Measurements from ENCODE around the gene CPNE9.

Gene CPNE9

GRCh38 chr3:9750556-9751411 is 47.2 kb downstream of the CPNE9 start:
- Histone ChIP-seq H3K4me1 (ENCODE audit: control insufficient read depth in 5 of 5, insufficient read depth in 5 of 5, low read length in 5 of 5) (peaks cover 6 to 40% (median 34%) of the 10 kb centered on the region in 5 donors), H3K4me3 (ENCODE audit: low read depth in 1 of 5, low read length in 5 of 5) (peak overlapping the region; percentile 71 to 93 (median 90)), H3K9ac (ENCODE audit: low read length in 5 of 5) (peak overlapping the region; percentile 75 to 81 (median 75)), H3K27ac (ENCODE audit: low read depth, low read length) (peak overlapping the region; percentile 75), H3K36me3 (ENCODE audit: control insufficient read depth in 5 of 5, insufficient read depth in 5 of 5, low read length in 5 of 5) (peaks cover 3 to 62% (median 40%) of the 10 kb centered on the region in 5 donors), H3K9me3 (ENCODE audit: control insufficient read depth in 5 of 5, low read length in 5 of 5) (no peaks in the 10 kb centered on the region), H3K27me3 (ENCODE audit: control insufficient read depth in 5 of 5, insufficient read depth in 4 of 5, low read length in 5 of 5) (no peaks in the 10 kb centered on the region)

DNA sequence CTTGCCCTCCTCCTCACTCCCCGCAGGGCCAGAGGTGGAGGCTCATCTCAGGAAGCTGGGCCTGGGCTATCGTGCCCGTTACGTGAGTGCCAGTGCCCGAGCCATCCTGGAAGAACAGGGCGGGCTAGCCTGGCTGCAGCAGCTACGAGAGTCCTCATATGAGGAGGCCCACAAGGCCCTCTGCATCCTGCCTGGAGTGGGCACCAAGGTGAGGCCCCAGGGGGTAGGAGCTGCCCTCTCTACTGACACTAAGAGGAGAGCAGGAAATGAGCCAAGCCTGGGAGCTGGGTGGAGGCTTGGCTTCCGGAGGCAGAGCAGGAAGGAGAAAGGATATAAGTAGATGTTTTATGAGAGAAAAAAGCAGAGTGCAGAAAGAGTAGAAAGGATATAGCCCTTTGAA is 51.0 kb downstream of the CPNE9 start:
- peak overlapping the region; percentile 52 for H3K27ac ChIP-seq (ENCODE audit: low read depth, low read length)
- H3K36me3 ChIP-seq (ENCODE audit: control insufficient read depth in 5 of 5, insufficient read depth in 5 of 5, low read length in 5 of 5): peaks cover 5 to 73% (median 50%) of the 10 kb centered on the region in 5 donors
- H3K27me3 ChIP-seq (ENCODE audit: control insufficient read depth in 5 of 5, insufficient read depth in 4 of 5, low read length in 5 of 5): no peaks in the 10 kb centered on the region
- H3K9me3 ChIP-seq (ENCODE audit: control insufficient read depth in 5 of 5, low read length in 5 of 5): no peaks in the 10 kb centered on the region
- H3K4me3 ChIP-seq (ENCODE audit: low read depth in 1 of 5, low read length in 5 of 5): no peak overlapping the region
- peaks cover 6 to 33% (median 27%) of the 10 kb centered on the region in 5 donors for H3K4me1 ChIP-seq (ENCODE audit: control insufficient read depth in 5 of 5, insufficient read depth in 5 of 5, low read length in 5 of 5)
- H3K9ac ChIP-seq (ENCODE audit: low read length in 5 of 5): peak overlapping the region in 3 of 5 donors; percentile 21 to 44 (median 28)

DNA sequence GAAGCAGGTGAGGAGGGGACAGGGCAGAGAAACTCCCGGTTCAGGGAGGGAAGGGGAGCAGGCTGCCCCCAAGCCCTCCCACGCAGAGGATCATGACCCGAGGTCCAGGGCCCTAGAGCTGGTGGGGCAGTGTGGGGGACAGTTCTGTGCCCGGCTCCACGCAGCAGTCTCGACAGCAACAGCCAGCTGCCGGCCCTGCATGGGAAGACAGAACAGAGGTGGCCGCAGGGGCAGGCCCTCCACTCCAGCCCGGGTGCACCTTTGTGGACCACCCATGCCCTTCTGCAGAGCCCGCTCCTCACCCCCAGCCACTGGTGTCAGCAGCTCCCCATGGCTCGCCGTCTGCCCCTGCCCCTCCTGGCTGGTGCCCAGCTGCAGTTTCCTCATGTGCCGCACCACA is 53.8 kb downstream of the CPNE9 start:
- H3K36me3 ChIP-seq (ENCODE audit: control insufficient read depth in 5 of 5, insufficient read depth in 5 of 5, low read length in 5 of 5): peaks cover 5 to 88% (median 63%) of the 10 kb centered on the region in 5 donors
- no peak overlapping the region for H3K9ac ChIP-seq (ENCODE audit: low read length in 5 of 5)
- no peak overlapping the region for H3K4me3 ChIP-seq (ENCODE audit: low read depth in 1 of 5, low read length in 5 of 5)
- H3K9me3 ChIP-seq (ENCODE audit: control insufficient read depth in 5 of 5, low read length in 5 of 5): no peaks in the 10 kb centered on the region
- H3K27ac ChIP-seq (ENCODE audit: low read depth, low read length): no peak overlapping the region
- no peaks in the 10 kb centered on the region for H3K27me3 ChIP-seq (ENCODE audit: control insufficient read depth in 5 of 5, insufficient read depth in 4 of 5, low read length in 5 of 5)
- H3K4me1 ChIP-seq (ENCODE audit: control insufficient read depth in 5 of 5, insufficient read depth in 5 of 5, low read length in 5 of 5): peaks cover 0 to 13% (median 10%) of the 10 kb centered on the region in 5 donors

DNA sequence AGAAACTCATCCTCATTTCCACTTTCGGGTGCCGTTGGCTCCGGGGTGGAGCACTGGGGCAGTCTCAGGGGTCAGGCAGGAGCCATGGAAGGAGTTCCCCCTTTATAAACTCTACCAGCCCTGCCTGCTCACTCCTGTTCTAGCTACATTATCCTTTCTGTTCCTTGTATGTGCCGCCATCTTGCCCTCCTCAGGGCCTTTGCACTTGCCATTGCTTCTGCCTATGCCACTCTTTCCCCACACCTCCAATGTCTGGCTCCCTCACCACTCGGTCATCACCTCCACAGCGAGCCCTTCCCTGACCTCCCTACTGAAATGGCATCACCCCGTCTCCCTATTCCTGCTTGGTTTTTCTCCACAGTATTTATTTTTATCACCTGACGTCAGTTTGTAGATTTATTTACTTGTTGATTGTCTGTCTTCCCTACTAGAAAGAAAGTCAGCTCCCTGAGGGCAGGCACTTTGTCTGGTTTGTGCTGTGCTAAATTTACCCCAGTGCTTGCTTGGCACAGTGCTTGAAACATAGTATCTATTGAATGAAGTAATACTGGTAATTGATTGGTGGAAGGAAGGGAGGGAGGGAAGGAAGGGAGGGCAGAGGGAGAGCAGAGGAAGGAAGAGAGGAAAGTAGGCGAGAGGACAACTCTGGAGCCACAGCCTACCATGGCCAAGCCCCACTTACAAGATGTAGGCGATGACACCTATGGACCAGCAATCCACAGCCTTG is 57.3 kb downstream of the CPNE9 start:
- peaks cover 7 to 88% (median 80%) of the 10 kb centered on the region in 5 donors for H3K36me3 ChIP-seq (ENCODE audit: control insufficient read depth in 5 of 5, insufficient read depth in 5 of 5, low read length in 5 of 5)
- H3K27me3 ChIP-seq (ENCODE audit: control insufficient read depth in 5 of 5, insufficient read depth in 4 of 5, low read length in 5 of 5): no peaks in the 10 kb centered on the region
- no peak overlapping the region for H3K4me3 ChIP-seq (ENCODE audit: low read depth in 1 of 5, low read length in 5 of 5)
- H3K27ac ChIP-seq (ENCODE audit: low read depth, low read length): no peak overlapping the region
- peaks cover 0 to 2% (median 0%) of the 10 kb centered on the region in 5 donors for H3K4me1 ChIP-seq (ENCODE audit: control insufficient read depth in 5 of 5, insufficient read depth in 5 of 5, low read length in 5 of 5)
- H3K9ac ChIP-seq (ENCODE audit: low read length in 5 of 5): no peak overlapping the region
- H3K9me3 ChIP-seq (ENCODE audit: control insufficient read depth in 5 of 5, low read length in 5 of 5): no peaks in the 10 kb centered on the region

DNA sequence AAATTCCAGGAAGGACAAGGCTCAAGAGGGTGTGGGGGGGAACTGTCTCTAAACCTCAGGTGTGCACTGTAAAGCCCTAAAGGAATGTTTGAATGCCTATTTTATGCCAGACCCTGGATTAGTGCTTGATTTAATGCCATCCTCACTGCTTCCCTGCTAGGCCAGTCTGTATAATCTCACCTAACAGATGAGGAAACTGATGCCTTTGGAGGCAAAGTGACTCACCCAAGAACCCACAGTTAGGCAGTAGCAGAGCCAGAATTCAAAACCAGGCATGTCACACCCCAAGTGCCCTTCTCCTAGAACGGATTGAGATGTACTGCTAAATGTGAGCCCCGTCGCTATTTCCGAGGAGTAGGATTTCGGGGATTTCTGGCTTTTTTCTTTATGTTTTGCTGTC is 58.3 kb downstream of the CPNE9 start:
- H3K9ac ChIP-seq (ENCODE audit: low read length in 5 of 5): peak overlapping the region in 1 of 5 donors; percentile 15
- H3K9me3 ChIP-seq (ENCODE audit: control insufficient read depth in 5 of 5, low read length in 5 of 5): no peaks in the 10 kb centered on the region
- peaks cover 7 to 81% (median 75%) of the 10 kb centered on the region in 5 donors for H3K36me3 ChIP-seq (ENCODE audit: control insufficient read depth in 5 of 5, insufficient read depth in 5 of 5, low read length in 5 of 5)
- H3K4me3 ChIP-seq (ENCODE audit: low read depth in 1 of 5, low read length in 5 of 5): no peak overlapping the region
- no peak overlapping the region for H3K27ac ChIP-seq (ENCODE audit: low read depth, low read length)
- no peaks in the 10 kb centered on the region for H3K27me3 ChIP-seq (ENCODE audit: control insufficient read depth in 5 of 5, insufficient read depth in 4 of 5, low read length in 5 of 5)
- peaks cover 0 to 6% (median 5%) of the 10 kb centered on the region in 5 donors for H3K4me1 ChIP-seq (ENCODE audit: control insufficient read depth in 5 of 5, insufficient read depth in 5 of 5, low read length in 5 of 5)

DNA sequence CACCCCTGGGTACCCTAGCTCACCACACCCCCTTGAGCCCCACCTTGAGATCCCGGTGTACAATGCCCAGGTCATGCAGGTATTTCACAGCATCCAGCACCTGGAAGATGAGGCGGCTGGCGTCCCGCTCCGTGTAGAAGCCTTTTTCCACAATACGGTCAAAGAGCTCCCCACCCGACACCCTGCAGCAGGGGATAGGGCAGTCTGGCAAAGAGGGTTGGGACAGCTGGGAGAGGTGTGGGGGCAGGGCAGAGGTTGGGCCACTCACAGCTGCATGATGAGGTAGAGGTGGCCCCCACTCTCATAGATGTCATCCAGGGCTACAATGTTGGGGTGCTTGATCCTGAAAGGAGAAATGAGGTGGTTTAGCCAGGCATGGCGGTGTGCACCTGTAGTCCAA is 59.2 kb downstream of the CPNE9 start:
- Histone ChIP-seq H3K27me3 (ENCODE audit: control insufficient read depth in 5 of 5, insufficient read depth in 4 of 5, low read length in 5 of 5) (no peaks in the 10 kb centered on the region), H3K4me1 (ENCODE audit: control insufficient read depth in 5 of 5, insufficient read depth in 5 of 5, low read length in 5 of 5) (peaks cover 0 to 16% (median 14%) of the 10 kb centered on the region in 5 donors), H3K9me3 (ENCODE audit: control insufficient read depth in 5 of 5, low read length in 5 of 5) (no peaks in the 10 kb centered on the region), H3K36me3 (ENCODE audit: control insufficient read depth in 5 of 5, insufficient read depth in 5 of 5, low read length in 5 of 5) (peaks cover 6 to 72% (median 68%) of the 10 kb centered on the region in 5 donors), H3K4me3 (ENCODE audit: low read depth in 1 of 5, low read length in 5 of 5) (no peak overlapping the region), H3K9ac (ENCODE audit: low read length in 5 of 5) (no peak overlapping the region), H3K27ac (ENCODE audit: low read depth, low read length) (no peak overlapping the region)

- H3K36me3 ChIP-seq (ENCODE audit: control insufficient read depth in 5 of 5, insufficient read depth in 5 of 5, low read length in 5 of 5): peaks cover 2 to 44% (median 41%) of the 10 kb centered on the region in 5 donors
- H3K27ac ChIP-seq (ENCODE audit: low read depth, low read length): no peak overlapping the region
- H3K9ac ChIP-seq (ENCODE audit: low read length in 5 of 5): no peak overlapping the region
- no peaks in the 10 kb centered on the region for H3K9me3 ChIP-seq (ENCODE audit: control insufficient read depth in 5 of 5, low read length in 5 of 5)
- no peak overlapping the region for H3K4me3 ChIP-seq (ENCODE audit: low read depth in 1 of 5, low read length in 5 of 5)
- H3K27me3 ChIP-seq (ENCODE audit: control insufficient read depth in 5 of 5, insufficient read depth in 4 of 5, low read length in 5 of 5): no peaks in the 10 kb centered on the region
- H3K4me1 ChIP-seq (ENCODE audit: control insufficient read depth in 5 of 5, insufficient read depth in 5 of 5, low read length in 5 of 5): peaks cover 10 to 46% (median 42%) of the 10 kb centered on the region in 5 donors
Observed at GRCh38 chr3:9765865-9766264, 62.2 kb downstream of the CPNE9 start.

GRCh38 chr3:9767418-9767817 is 63.8 kb downstream of the CPNE9 start:
- H3K36me3 ChIP-seq (ENCODE audit: control insufficient read depth in 5 of 5, insufficient read depth in 5 of 5, low read length in 5 of 5): peaks cover 2 to 29% (median 28%) of the 10 kb centered on the region in 5 donors
- peak overlapping the region in 2 of 5 donors; percentile 4 to 17 for H3K4me3 ChIP-seq (ENCODE audit: low read depth in 1 of 5, low read length in 5 of 5)
- H3K4me1 ChIP-seq (ENCODE audit: control insufficient read depth in 5 of 5, insufficient read depth in 5 of 5, low read length in 5 of 5): peaks cover 13 to 55% (median 49%) of the 10 kb centered on the region in 5 donors
- H3K9me3 ChIP-seq (ENCODE audit: control insufficient read depth in 5 of 5, low read length in 5 of 5): no peaks in the 10 kb centered on the region
- no peaks in the 10 kb centered on the region for H3K27me3 ChIP-seq (ENCODE audit: control insufficient read depth in 5 of 5, insufficient read depth in 4 of 5, low read length in 5 of 5)
- peak overlapping the region in 4 of 5 donors; percentile 11 to 90 (median 44) for H3K9ac ChIP-seq (ENCODE audit: low read length in 5 of 5)
- peak overlapping the region; percentile 60 for H3K27ac ChIP-seq (ENCODE audit: low read depth, low read length)

DNA sequence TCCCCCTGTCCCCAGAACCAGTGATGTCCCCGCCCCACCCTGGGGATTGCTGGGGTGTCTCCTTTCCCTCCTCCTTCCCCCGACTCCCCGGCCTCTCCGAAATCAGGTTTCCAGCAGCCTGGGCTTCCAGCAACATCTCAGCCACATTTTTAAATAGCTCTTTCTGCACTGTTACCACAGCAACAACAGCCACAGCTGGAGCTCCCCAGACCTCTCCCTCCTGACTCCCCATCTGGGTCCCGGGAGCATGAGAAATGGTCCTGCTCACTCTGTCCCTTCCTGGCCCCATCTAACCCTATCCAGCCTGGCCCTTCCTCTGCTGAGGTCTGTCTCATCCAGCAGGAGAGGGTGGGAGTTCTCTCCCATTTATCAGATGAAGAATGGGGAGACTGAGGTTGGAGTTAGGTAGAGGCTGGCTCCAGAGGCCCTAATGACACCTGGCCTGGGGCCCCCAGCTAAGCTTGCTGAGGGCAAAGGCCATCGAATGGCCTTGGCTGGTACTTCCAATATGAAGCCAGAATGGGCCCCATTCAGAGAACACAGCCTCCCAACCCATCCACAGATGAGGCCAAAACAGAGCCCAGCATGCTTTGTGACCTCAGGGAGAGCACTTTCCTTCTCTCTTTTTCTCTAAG is 64.6 kb downstream of the CPNE9 start:
- Histone ChIP-seq H3K9me3 (ENCODE audit: control insufficient read depth in 5 of 5, low read length in 5 of 5) (no peaks in the 10 kb centered on the region), H3K36me3 (ENCODE audit: control insufficient read depth in 5 of 5, insufficient read depth in 5 of 5, low read length in 5 of 5) (peaks cover 2 to 21% (median 20%) of the 10 kb centered on the region in 5 donors), H3K27ac (ENCODE audit: low read depth, low read length) (peak overlapping the region; percentile 97), H3K27me3 (ENCODE audit: control insufficient read depth in 5 of 5, insufficient read depth in 4 of 5, low read length in 5 of 5) (no peaks in the 10 kb centered on the region), H3K9ac (ENCODE audit: low read length in 5 of 5) (peak overlapping the region; percentile 42 to 90 (median 77)), H3K4me1 (ENCODE audit: control insufficient read depth in 5 of 5, insufficient read depth in 5 of 5, low read length in 5 of 5) (peaks cover 13 to 55% (median 49%) of the 10 kb centered on the region in 5 donors), H3K4me3 (ENCODE audit: low read depth in 1 of 5, low read length in 5 of 5) (peak overlapping the region; percentile 69 to 84 (median 81))

All from subcutaneous abdominal adipose tissue (tissue), 5 donors.